ENCODE data around the gene POLE2.

The POLE2 gene

DNA sequence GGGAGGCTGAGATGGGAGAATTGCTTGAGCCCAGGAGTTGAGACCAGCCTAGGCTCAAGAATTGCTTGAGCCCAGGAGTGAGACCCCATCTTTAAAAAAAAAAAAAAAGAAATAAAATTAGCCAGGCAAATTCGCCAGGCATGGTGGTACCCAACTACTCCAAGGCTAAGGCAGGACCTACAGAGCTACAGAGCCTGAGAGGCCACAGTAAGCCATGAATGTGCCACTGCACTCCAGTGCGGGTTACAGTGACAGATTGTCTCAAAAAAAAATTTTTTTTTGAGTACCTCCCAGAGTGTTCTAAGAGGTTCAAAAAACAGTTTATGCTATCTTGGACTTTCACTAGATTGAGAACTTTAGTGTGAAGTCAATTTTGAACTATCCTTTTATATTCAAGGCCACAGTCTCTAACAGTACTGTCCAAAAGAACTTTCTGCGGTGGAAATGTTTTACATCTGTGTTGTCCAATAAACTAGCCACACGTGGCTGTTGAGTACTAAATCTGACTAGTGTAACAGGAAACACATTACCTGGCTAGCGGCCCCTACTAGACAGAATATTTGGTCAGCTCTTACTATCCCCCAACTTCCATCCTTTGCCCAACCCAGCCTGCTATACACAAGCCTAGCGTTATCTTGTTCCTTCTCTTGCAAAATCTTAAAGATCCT, 70.0 kb downstream of the POLE2 start:
- no peak for DNase-seq

GRCh38 chr14:49615776-49616175, 72.2 kb downstream of the POLE2 start:
- DNase-seq = no peak

DNA sequence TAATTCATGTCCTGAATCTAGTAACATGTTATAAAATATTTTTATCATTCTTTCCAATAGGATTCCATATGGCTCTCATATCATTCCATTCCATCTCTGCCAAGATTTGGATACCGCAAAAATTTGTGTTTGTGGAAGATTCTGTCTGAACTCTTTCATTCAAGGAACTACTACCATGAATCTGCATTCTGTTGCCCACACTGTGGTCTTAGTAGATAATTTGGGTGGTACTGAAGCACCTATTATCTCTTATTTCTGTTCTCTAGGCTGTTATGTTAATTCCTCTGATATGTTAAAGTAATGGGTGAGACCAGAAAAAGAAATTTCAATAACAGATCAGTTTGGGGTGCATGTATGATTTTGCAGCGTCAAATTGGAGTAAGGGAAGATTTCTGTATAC, 73.8 kb downstream of the POLE2 start:
- DNase-seq = no peak

DNA sequence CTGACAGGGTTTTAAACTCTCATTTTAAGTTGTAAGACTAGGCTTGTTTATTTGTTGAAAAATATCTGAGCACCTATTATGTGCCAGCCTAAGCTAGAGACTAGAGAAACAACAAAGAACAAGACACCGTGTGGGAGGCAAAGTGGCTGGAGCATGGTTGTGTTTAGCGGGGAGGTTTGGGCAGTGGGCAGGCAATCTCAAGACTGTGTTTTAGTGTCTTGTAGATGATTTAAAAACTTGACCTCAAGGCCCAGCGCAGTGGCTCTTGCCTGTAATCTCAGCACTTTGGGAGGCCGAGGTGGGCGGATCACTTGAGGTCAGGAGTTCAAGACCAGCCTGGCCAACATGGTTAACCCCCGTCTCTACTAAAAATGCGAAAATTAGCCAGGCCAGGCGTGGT, 75.3 kb downstream of the POLE2 start:
- no peak for DNase-seq

DNA sequence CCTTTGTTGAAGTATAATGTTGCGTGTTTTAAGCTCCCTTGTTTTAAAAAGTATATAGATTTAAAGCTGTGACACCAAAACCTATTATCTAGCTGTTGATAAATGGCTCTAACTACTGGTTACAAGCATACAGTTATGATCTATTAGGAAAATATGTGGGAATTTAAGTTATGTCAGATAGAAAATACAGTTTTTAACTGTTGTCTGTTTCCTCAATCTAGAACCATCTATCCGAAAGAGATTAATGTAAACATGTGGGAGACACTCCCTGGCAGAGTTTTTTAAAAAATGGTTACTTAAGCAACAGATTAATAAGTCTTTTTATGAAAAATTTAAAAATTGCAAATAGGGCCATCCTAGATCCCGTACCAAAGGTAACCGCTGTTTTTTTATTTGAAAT, 75.8 kb downstream of the POLE2 start:
- DNase-seq = no peak

DNA sequence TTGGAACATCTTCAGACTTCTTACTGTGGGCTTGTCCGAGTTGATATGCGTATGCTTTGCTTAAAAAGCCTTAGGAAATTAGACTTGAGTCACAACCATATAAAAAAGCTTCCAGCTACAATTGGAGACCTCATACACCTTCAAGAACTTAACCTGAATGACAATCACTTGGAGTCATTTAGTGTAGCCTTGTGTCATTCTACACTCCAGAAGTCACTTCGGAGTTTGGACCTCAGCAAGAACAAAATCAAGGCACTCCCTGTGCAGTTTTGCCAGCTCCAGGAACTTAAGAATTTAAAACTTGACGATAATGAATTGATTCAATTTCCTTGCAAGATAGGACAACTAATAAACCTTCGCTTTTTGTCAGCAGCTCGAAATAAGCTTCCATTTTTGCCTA, 80.4 kb downstream of the POLE2 start:
- no peak for DNase-seq

- peak; percentile 81 for DNase-seq
Measured at GRCh38 chr14:49598485-49599300, 89.3 kb downstream of the POLE2 start, which contains the start of gene LRR1. LRR1 (plus strand) TSS chr14:49598940; CDS start chr14:49599021, 81 bp downstream.

- DNase-seq = no peak
Measured at GRCh38 chr14:49598189-49598484, 89.9 kb downstream of the POLE2 start.

DNA sequence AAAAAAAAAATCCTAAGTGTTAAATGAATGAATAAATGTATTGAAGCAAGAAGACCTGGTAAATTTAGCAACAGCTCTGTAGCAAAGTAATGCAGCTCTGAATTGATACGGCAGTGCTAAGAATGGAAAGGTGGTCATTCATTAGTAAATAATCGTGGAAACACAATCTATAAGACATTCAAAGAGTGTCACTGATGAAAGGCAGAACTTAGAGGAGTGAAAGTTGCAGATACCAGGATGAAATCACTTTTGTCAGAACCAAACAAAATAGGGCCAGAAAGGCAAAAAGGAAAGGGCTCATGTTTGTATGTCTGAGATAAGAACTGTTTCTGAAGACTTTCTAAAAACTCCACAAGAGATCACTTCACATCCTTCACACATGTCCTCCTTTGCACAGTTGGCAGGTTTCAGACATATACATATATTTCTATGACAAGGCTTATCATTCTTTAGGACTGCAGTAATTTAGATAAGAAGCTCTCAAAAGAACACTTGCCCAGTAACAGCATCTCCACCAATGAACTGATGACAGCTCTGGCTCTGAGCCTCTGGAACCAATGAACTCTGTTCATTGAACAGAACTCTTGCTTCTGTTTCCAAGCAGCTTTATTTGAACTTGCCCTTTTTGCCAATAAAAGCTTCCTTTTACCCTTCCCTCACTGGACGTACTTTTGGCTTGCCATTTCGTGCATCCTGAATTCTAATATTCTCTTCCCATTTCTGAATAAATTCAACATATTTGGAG, 93.5 kb downstream of the POLE2 start:
- DNase-seq = no peak

Measured in NCI-H2107 (cell line).